ENCODE data around the gene LRBA. TPM values are rescaled to one million over a fixed set of nuclear protein-coding genes. Genes with fewer than 3 reads are reported as not detected.

LRBA gene
- total and polyA plus RNA-seq, 3 donors from 2014 or later: 24.6 to 61.1 (median 60.8) TPM

DNA sequence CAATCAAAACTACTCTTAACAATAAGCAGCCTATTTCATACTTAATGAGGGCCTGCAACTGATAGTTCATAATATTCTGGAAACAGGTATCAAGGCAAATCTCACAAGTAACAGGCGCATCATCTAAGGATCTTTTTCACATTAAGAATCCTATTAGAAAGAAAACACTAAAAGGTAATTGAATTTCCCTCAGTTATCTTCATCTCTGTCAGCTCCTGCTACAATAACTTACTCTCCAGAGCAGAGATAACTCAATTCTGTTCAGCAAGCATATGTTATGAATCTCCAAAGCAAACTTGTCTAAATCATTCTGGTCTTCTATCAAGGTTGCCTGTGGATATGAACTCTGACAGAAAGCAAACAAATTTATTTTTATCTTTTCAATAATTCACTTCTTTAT lies 307.1 kb downstream of the LRBA start:
- H3K27me3 ChIP-seq: no peaks in the 10 kb centered on the region
- H3K4me1 ChIP-seq: no peaks in the 10 kb centered on the region
- no peak overlapping the region for H3K4me3 ChIP-seq
- H3K9me3 ChIP-seq: no peaks in the 10 kb centered on the region
- 94 to 98% methylated on average over 1 of the region's 1 CpG for WGBS, 2 donors
- H3K36me3 ChIP-seq (ENCODE audit: low read depth, missing control alignments): no peaks in the 10 kb centered on the region
- intact Hi-C loops (cut with DNase I; ENCODE audit: low total_unique reads): no loop called here
- TF ChIP-seq, protein P1, sequence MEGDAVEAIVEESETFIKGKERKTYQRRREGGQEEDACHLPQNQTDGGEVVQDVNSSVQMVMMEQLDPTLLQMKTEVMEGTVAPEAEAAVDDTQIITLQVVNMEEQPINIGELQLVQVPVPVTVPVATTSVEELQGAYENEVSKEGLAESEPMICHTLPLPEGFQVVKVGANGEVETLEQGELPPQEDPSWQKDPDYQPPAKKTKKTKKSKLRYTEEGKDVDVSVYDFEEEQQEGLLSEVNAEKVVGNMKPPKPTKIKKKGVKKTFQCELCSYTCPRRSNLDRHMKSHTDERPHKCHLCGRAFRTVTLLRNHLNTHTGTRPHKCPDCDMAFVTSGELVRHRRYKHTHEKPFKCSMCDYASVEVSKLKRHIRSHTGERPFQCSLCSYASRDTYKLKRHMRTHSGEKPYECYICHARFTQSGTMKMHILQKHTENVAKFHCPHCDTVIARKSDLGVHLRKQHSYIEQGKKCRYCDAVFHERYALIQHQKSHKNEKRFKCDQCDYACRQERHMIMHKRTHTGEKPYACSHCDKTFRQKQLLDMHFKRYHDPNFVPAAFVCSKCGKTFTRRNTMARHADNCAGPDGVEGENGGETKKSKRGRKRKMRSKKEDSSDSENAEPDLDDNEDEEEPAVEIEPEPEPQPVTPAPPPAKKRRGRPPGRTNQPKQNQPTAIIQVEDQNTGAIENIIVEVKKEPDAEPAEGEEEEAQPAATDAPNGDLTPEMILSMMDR (IDR thresholded peaks at IDR 0.05): no peak
- no peak for TF ChIP-seq POLR2A (IDR thresholded peaks at IDR 0.05)
- no peak for DNase-seq
- no peak overlapping the region for H3K27ac ChIP-seq

DNA sequence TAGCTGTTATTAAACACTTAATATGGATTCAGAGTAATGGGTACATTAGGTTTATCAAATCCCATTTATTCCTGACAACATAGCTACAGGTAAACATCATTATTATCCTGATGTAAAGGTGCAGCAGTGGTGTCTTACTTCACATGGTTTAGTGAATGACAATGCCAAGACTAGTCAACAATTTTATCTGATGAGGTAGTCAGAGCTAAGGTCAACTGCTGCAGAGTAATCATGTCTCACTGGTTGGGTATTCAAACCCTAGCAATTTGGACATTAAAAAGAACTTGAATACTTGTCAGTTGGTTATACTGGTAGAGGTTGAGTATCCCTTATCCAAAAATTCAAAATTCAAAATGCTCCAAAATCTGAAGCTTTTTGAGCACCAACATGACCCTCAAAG lies 315.5 kb downstream of the LRBA start:
- Histone ChIP-seq H3K27me3 (no peaks in the 10 kb centered on the region), H3K9me3 (no peaks in the 10 kb centered on the region), H3K27ac (no peak overlapping the region), H3K36me3 (ENCODE audit: low read depth, missing control alignments) (no peaks in the 10 kb centered on the region), H3K4me1 (no peaks in the 10 kb centered on the region), H3K4me3 (no peak overlapping the region)
- intact Hi-C loops (cut with DNase I; ENCODE audit: low total_unique reads): no loop called here
- TF ChIP-seq, protein P1 (IDR thresholded peaks at IDR 0.05): no peak
- no peak for TF ChIP-seq POLR2A (IDR thresholded peaks at IDR 0.05)
- no peak for DNase-seq

DNA sequence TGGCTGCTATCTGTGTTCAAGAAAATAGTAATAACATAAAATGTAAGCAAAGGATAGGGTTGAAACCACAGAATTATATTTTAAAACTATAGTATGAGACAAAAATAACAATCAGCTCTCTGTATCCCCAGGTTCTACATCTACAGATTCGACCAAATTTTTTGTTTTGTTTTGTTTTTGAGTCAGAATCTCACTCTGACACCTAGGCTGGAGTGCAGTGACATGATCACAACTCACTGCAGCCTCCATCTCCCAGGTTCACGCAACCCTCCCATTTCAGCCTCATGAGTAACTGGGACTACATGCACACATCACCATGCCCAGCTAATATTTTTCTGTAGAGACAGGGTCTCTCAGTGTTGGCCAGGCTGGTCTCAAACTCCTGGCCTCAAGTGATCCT lies 319.9 kb downstream of the LRBA start:
- H3K27ac ChIP-seq: no peak overlapping the region
- no peak for DNase-seq
- intact Hi-C loops (cut with DNase I; ENCODE audit: low total_unique reads): no loop called here
- H3K9me3 ChIP-seq: no peaks in the 10 kb centered on the region
- no peaks in the 10 kb centered on the region for H3K4me1 ChIP-seq
- no peak for TF ChIP-seq POLR2A (IDR thresholded peaks at IDR 0.05)
- TF ChIP-seq, protein P1 (IDR thresholded peaks at IDR 0.05): no peak
- H3K27me3 ChIP-seq: no peaks in the 10 kb centered on the region
- H3K36me3 ChIP-seq (ENCODE audit: low read depth, missing control alignments): no peaks in the 10 kb centered on the region
- H3K4me3 ChIP-seq: no peak overlapping the region
- WGBS, 2 donors: 81% methylated on average over 2 of the region's 2 CpGs

DNA sequence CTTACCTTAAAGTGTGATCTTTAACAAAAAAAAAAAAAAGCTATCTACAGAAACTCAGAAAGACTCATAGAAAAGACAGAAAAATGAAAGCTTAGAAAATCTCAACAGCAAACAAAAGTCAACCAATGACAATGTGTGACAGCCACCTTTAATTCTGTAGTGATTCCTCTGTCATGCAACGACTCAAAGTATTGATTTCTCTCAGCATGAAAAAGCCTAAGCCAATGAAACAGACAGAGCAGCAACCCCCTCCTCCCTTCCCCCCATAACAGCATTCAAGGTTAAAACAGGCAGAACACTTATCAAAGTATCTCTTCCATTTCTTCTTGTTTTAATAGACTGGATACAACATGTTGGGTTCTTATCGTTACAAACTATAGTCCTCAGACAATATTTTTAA lies 320.6 kb downstream of the LRBA start:
- TF ChIP-seq POLR2A (IDR thresholded peaks at IDR 0.05): no peak
- TF ChIP-seq, protein P1 (IDR thresholded peaks at IDR 0.05): no peak
- WGBS, 2 donors: 37 to 54% methylated on average over 2 of the region's 2 CpGs
- H3K4me3 ChIP-seq: no peak overlapping the region
- no peaks in the 10 kb centered on the region for H3K36me3 ChIP-seq (ENCODE audit: low read depth, missing control alignments)
- H3K27ac ChIP-seq: no peak overlapping the region
- no peaks in the 10 kb centered on the region for H3K9me3 ChIP-seq
- H3K4me1 ChIP-seq: no peaks in the 10 kb centered on the region
- intact Hi-C loops (cut with DNase I; ENCODE audit: low total_unique reads): no loop called here
- no peak for DNase-seq
- no peaks in the 10 kb centered on the region for H3K27me3 ChIP-seq

DNA sequence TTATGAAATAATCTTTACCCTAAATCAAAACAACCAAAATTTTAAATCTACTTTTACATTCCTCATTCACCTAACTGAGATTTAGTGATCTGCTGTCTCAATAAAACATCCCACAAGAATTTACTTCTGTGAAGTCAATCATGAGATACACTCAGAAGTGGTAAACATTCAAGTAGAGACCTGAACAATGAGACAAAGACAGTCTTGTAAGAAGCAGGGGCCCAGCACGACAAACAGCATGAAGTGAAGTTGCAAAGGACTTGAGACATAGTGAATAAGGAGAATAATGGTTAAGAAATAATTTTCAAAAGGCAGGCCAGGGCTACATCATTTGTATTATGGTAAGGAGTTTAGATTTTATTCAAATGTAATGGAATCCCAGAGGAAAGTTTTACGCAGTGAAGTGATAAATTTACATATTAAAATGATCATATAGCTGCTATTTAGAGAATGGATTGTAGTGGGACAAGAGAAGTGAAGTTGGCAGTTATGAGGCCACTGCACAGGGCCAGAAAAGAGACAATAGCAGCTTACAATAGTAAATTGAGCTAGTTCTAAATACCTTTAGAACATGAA lies 331.2 kb downstream of the LRBA start:
- 76 to 78% methylated on average over 2 of the region's 2 CpGs for WGBS, 2 donors

More for the DNA sequence above, 331.2 kb downstream of the LRBA start:
- Histone ChIP-seq H3K4me3 (no peak overlapping the region), H3K36me3 (ENCODE audit: low read depth, missing control alignments) (no peaks in the 10 kb centered on the region), H3K4me1 (no peaks in the 10 kb centered on the region), H3K27me3 (no peaks in the 10 kb centered on the region), H3K27ac (no peak overlapping the region), H3K9me3 (no peaks in the 10 kb centered on the region)
- DNase-seq: no peak
- intact Hi-C loops (cut with DNase I; ENCODE audit: low total_unique reads): no loop called here
- no peak for TF ChIP-seq POLR2A (IDR thresholded peaks at IDR 0.05)
- TF ChIP-seq, protein P1 (IDR thresholded peaks at IDR 0.05): no peak

Measured in testis (tissue), 3 donors.